ENCODE results near the gene NAA10.

Gene NAA10

DNA sequence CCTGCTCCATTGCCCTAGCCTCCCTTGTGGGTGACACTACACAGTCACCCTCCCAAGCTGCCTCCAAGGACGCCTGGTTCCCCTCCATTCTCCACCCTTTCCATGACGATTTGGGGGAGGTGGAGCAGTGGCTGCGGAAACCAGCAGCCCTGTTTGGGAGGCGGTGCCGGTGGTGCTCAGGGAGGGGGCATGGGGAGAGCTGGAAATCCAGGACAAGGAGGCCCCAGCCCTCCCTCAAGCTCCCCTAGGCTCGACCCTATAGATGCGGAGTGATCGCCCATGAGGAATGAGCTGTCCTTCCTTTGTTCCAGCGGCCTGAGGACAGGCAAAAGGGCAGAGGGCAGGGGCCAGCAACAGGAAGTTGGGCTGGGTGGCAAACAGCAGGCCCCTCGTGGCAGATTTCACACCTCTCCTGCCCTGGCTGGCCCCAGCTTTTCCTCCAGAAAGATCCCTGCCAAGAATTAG lies 13.2 kb upstream of the NAA10 start:
- DNase-seq, result no peak

DNA sequence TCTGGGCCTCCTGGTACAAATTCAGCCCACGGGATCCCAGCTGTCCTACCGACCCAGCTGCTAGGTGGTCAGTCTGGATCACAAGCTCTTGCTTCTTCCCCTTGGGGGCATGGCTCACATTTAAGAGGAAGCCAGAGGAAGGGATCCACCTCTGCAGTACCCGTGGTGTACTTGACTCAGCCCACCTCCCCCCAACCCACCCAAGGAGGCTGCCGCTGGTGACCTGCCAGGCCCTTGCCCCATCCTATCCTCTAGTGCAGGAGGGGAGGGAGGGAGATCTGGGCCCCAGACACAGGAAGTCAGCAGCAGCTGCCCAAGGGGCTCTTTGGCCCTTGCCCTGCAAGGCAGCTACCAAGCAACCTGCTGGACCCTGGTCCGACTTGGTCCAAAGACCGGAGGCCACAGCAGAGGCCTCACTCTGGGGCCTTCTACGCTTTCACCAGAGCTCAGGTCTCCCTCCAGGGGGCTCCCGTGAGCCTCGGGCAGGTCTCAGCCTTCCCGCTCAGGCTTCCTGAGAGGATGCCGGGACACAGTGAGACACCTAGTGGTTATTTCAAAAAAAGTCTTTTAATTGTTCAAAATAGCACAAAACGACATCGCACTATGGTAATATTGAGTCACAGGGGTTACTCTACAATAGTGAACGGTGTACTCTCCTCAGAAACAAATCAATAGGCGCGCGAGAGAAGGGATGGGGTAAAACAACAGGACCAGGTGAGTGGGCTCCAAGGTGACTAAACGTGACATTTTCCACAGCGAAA lies 12.4 kb upstream of the NAA10 start:
- peak; percentile 59 for DNase-seq

DNA sequence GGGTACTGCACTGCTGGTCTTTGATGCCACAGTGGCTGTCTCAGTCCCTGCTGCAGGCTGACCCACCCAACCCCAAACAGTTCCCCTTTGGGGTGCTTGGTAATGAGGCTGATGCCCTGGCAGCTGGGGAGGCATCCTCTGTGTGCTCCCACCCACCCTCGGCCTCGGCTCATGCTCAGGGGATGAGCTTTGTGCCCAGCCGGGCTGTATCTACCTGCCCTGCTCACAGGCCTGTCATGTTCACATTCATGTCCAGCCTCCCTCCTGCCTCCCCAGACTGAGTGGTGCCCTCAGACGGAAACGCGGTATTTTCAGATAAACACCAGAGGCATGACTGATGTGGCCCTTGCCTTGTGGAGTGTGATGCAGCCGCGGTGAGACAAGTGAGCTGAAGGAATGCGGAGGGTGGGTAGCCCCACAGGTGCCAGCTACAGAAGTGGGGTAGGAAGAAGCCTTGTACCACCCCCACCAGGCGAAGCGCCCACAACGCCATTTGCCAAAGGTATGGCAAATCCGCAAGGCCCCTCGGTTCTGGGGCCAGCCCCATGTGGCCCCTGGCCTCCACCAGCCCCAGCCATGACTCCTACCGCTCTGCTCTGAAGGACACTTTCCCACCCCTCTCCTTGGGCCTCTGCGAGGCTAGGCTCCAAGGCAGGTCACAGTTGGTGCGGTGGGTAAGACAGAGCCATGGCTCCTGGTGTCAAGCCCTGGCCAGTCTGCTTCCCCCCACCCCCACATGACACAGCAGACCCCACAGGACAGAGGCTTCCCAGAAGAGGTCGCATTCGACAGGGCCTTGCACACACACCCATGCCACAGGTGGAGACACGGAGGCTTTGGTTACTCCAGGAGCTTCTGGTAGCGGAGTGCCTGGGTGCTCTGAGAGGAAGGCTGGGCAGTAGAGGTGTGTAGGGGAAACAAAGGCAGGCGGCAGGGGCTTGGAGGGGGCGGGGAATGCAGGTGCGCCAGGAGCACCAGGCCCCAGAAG lies 11.4 kb upstream of the NAA10 start:
- DNase-seq, result no peak

DNA sequence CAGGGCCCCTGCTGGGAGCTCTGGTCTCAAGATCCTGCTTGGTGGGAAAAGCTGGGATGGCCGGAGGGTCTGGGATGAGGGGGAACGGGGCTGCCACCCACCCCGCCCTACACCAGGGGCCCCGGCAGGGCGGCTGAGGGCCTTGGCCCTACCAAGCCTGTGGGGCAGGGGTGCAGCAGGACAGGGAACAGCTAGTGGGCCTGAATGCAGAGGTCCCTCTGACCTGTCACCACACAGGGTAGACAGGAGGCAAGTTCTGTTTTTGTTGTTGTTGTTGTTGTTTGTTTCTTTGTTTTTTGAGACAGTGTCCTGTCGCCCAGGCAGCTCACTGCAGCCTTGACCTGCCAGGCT lies 9.9 kb upstream of the NAA10 start:
- no peak for DNase-seq

DNA sequence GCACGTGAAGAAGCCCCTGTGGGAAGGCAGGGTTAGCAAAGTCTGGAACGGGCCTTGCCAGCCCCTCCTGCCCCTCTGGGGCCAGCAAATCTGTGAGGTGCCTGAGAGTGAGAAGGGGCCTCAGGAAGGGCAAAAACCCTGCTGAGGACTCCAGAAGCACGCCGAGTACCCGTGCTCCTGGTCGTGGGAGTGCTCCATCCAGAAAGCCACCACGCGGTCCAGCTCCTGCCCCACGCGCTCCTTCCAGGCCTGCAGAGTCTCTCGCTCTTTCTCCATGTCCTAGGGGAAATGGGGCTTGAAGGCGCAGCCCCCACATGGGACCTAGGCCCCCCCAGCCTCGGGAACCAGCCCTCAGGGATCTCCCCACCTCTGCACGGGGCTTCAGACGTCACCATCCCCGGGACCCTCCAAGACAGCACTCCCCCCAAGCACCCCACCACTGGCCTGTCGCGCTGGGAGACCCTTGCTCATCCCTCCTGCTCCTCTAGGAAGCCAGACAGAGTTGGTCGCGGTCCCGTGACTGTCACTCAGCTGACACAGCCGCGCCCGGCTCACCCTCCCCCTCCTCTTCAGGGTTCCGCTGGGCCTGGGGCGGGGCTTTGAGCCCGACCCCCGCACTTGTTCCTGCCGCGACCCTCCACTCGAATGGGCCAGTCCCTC lies 9.4 kb upstream of the NAA10 start, which contains the start of gene RENBP:
TSS of gene RENBP (minus strand) at position 504 of the 660 bp plus-strand sequence. CDS start at position 471, 33 bp downstream.
- no peak for DNase-seq

DNA sequence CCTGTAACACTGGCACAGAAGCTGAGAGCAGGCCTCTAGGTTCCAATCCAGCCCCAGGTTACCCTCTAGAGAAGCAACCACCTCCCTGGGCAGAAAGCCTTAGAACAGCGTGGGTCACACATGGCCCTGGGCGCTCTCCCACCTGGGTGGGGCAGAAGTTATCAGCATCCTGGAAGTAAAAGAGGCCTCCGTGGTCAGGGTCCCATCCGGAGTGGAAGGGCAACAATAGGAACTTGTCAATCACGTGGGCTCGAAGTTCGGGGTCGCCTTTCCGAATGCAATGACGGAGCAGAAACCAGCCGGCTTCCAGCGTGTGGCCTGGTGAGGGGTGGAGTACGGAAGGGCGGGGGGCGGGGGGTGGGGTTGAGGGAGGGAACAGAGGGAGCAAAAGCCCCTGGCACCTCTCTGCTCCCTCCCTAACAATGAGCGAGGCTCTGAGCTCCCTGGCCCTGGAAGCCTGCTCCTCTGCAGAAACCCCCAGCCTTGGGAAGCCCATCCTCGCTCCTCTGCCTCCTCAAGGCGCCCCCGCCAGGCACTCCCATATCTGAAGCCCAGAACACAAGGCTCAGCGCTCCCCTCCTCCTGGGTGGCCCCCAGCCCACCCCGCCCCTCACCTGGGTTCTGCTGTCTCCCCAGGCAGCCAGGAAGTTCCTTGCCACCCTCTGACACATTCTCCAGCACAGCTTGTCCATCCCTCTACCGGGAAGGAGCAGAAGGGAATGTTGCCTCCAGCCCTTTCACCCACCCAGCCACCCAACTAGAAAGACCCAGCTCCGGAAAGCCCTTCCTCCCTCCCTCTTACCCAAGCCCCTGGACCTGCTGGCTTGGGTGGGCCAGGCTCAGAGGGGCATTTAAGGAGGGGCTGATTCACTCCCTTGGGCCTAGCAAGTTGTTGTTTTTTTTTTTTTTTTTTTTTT lies 6.8 kb upstream of the NAA10 start:
- DNase-seq, result no peak

DNA sequence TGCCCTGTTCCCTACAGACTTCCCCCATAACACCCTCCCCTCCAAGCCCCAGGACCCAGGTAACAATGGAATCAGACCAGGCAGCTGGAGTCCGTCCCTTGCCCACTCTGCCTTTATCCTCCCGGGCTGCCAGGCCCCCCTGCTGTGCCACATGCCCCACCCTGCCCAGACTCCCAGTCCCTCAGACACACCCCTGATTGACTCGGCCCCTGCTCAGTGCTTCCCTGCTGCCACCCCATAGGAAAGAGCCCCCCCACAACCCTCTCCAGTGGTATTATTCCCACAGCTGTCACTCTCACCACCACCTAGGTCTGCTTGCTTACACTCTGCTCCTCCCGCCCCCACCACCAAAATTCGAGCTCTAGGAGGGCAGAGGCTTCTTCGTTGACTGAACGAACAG lies 4.7 kb upstream of the NAA10 start:
- DNase-seq, result no peak

DNA sequence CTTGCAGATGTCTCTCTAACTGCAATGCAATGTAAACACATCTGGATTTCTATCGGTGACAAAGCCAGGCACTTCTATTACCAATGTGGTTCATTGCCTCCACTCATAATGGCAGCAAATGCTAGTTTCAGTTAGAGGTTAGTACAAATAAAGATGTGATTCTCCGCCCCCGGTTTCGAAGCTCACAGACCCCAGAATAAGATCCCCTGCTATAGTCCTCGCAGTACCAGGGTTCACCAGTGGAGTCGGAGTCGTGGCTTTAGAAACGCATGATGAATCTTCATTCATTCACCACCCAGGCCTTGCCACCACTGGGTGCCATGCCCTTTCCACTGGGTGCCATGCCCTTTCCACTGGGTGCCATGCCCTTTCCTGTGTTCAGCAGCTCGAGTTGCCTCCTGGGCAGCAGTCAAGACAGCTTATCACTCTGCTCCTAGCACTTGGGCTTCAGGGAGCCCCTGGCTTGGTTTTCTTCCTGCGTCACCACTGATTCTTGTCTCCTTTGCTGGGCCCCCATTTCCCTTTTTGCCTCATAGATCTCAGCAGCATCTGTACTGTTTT lies 3.5 kb upstream of the NAA10 start:
- DNase-seq, result no peak

DNA sequence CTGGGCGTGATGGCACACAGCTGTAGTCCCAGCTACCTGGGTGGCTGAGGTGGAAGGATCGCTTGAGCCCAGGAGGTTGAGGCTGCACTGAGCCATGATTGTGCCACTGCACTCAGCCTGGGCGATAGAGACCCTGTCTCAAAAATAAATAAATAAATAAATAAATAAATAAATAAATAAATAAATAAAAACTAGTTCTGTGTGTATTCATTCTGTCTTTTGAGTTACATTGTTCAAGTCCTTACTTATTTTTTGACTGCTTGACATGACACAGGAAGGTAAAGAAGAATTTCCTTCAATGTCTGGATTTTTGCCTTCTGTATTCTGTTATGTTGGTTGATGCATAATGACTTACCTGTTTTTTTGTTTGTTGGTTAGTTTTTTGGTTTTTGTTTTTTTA lies 2.2 kb upstream of the NAA10 start:
- DNase-seq, result no peak

DNA sequence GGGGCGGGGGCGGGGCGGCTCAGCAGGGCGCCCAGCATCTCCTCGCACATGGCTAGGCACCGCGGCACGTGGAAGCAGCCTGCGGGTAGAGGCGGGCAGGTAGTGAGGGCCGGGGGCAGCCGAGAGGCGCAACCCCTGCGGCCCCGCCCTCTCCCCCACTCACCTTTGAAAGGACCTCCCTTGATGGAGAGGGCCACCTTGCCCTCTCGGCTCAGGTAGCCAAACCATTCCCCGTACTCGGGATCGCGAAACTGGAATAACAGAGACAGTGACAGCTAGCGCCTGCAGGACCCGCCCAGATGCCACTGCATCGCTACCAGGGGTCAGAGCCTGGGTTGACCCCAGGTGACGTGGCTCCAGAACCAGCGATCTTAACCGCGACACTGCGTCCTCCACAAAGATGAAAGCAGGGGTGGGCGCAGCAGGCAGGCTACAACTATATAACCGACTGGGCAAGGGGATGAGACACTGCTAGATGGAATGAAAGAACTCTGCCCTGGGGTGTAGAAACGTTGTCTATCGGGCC lies 552 bp upstream of the NAA10 start:
- DNase-seq, result no peak

DNA sequence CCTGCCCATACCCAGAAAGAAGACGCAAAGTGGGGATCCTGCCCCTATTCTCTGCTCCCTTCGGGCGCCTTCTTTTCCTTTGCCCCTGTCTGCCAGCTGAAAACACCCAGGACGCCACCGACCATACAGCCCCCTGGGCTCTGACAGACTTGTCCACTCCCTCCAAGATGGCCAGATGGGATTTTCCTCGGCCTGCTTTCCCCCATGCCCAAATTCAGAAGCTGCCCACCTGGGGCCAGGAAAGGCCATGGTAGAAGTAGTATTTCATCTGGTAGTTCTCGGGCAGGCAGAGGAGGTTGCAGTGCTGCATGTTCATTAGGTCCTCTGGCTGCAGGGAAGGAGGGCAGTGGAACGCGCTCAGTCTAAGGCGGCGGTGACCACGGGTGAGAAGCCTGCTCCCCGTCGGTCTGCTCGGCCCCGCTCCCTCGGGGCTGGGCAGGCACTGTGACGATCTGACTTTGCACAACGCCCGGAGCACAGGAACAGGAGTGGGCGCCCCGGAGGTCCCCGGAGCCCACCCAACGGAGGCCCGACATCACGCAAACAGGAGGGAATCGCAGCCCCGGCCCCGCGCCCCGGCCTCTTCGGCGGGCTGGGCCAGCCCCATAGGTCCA lies 582 bp downstream of the NAA10 start:
- DNase-seq, result no peak

DNA sequence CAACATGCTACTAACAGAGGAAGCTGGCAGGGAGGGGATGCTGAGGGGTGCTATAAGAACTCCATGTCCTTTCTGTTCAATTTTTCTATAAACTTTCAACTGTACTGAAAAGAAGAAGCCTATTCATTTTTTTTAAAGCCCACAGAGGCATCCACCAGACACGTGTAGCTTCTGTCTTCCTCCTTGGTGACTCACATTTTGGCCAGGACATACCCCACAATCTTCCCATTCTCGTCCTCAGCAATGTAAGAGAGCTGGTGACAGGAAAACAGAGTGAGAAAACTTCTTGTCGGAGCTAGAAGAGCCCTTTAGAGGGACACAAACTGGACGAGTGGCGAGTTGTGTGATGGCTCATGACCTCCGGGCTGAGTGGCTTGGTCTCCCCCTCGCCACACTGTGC lies 1.1 kb downstream of the NAA10 start:
- DNase-seq, result no peak

DNA sequence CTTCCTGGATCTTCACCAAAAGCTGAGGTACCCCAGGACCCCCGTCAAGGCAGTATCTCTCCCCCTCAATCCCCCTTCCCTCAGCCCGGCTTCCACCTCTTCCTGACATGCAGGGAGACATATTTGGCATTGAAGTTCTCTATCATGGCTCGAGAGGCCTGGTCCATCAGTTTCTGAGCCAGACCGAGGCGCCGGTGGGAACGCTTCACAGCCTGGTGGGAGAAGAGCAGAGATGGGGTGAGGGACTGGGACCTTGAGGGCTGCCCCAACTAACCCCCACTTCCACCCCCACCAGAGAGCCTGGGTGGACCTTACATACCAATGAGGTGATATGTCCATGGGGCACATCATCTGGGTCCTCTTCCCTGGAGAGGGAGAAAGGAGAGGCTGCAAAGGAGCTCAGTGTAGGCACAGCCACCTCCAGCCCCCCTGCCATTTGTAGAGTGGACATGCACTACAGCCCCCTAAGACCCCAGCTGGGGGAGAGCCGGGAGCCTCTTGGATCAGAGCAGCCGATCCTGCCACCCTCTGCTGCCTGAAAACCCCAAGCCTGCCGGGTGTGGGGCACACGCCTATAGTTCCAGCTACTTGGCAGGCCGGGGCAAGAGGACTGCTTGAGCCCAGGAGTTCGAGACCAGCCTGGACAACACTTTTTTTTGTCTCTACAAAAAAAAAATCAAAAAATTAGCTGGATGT lies 2.5 kb downstream of the NAA10 start:
- peak; percentile 6 for DNase-seq

DNA sequence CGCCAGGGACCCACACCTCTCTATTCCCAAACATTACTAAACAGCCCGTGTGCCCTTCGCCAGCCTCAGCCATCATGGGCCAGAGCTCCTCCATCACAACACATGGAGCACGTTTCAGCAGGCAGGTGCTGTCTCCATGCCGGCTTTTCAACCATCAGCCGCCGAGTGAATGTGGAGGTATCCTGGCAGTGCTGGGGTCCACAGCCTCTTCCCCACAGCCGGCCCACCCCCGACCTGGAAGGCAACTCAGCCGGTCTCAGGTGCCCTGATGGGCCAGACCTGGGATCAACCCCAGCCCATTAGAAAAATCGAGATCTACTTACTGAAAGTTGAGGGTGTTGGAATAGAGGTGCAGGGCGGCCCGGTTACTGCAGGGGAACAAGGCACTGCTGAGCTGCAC lies 3.1 kb downstream of the NAA10 start:
- DNase-seq, result peak; percentile 18

DNA sequence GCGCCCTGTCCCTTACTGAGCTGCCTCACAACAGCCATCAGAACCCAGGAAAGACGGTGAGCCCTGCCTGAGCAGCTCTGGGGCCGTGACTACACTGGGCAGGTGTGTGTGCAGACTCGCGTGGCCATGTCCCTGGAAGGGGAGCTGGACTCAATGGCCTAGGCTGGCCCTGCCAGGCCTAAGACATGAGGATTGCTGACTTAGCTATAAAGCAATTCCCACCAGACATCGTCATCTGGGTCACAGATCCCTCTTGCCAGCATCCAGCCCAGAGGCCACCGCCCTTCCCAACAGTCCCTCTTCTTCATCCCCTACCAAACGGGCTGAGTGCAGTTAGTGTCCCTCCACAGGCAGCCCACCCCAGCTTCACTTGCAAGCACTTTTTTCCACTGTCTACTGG lies 3.7 kb downstream of the NAA10 start:
- peak; percentile 9 for DNase-seq

DNA sequence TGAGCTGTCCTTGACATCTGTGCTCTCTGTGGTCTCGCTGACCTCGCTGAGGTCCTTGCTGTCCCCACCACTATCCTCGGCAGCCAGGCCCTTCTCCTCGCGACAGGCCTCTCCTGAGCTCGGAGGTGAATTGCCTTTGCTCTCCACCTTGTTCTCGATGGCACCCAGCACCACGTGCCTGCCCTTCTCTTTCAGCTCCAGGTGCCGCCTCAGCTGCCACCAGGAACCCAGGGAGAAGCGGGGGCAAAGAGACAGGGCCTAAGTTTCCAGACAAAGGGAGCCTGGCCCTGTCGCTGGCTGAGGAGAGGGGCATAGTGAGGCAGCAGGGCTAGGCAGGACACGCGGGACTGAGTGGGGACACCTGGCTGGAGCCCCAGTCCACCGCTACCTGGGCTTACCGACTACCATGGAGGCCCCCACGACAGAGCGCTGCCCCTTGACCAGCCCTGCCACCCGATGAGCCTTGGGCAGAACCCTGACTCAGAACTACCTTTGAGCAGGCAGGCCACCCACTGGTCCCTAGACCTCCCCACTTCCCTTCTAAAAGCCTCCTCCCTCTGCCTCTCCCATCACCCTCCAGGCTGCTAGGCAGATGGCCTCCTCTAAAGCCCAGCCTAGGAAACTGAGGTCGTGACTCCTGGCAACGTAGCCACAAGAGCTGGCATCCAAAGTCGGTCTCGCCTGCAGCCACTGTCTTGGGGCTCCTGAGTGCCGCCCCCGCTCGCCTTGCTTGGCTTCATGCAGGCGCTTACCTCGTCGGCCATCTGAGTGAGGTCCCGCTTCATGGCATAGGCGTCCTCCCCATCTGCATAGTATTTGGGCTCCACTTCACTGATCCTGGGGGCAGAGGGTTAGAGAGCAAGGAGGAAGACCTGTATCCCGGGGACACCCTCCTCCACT lies 4.6 kb downstream of the NAA10 start:
- no peak for DNase-seq

DNA sequence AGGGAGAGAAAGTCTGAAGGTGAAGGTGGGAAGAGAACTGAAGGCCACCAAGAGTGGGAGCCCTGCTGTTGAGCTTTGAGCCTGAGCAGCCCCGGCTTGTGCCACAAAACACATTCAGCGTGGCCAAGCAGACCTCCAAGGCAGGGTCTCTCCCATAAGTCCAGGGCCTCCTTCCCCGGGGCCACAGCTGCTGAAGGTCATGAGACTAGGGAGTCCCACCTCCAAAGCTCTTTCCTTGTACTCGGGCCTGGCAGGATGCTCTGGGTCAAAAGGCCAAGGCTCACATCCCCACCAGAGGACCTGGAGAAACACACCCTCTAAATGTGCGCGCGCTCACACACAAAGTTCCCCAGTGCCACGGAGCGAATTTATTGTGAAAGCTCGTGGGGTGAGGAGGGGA lies 5.3 kb downstream of the NAA10 start:
- DNase-seq, result no peak

DNA sequence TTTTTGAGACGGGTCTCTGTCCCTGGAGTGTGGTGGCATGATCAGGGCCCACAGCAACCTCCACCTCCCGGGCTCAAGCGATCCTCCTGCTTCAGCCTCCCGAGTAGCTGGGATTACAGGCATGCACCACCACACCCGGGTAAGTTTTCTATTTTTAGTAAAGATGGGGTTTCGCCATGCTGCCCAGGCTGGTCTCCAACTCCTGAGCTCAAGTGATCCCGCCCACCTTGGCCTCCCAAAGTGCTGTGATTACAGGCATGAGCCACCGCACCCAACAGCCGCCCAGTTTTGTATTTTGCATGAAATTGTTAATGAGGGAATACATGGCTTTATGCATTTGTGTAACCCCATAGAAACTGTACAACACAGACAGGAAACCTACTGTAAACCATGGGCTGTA lies 6.0 kb downstream of the NAA10 start:
- no peak for DNase-seq
